H1 (cell line): ENCODE results near the gene DNASE2B. TPM values are rescaled to one million over a fixed set of nuclear protein-coding genes. Genes with fewer than 3 reads are reported as not detected.

Experiments used
- HDAC6 ChIP-seq: IDR thresholded peaks from one replicate; pipeline ENCODE4 v1.7.1; 2012; ENCODE audit warnings: low read depth, mild to moderate bottlenecking, inconsistent platforms, low read length, moderate library complexity
- KDM5A ChIP-seq: fragments of 200-600 bp; IDR thresholded peaks from 2 replicates; pipeline ENCODE4 v1.7.1; 2012; ENCODE audit warnings: mild to moderate bottlenecking, low read length, inconsistent platforms, mixed read lengths
- polyA plus RNA-seq, 7 experiments: library from polyadenylated mRNA; depleted of rRNA in 3 of 7; stranded (reverse) in 5 of 7; unstranded in 2 of 7; fragments of >200 nt in 5 of 7; fragments of 200-250 nt in 2 of 7; gene quantifications; 1 replicate in 5 of 7; 2 replicates in 1 of 7; 4 replicates in 1 of 7; pipeline versions ENCODE4 v1.2.1 to v1.2.3, GENCODE V29; 2011 to 2013; ENCODE audit warnings: missing spikeins in 2 of 7, mixed read lengths in 2 of 7
- total RNA-seq: library from RNA; stranded (reverse); fragmentation: NEBNext Ultra II Directional; extraction: Animal tissue kit (Norgen Biotek cat#: 25700); gene quantifications from 2 replicates; pipeline ENCODE4 v1.2.1, GENCODE V29; 2021

Gene DNASE2B
- total and polyA plus RNA-seq, 2 of the 8 experiments (the other 6 are each of a cell fraction or from before 2014, with no cell fraction given): not detected

- TF ChIP-seq HDAC6 (no peak), KDM5A (no peak)
Observed at GRCh38 chr1:84428235-84428634, 30.0 kb downstream of the DNASE2B start (continued).
